Fibroblast of gingiva (primary cell): ENCODE results near the gene DAGLB.
"Not testable (repeated sequence)": the region's sequence is repeated elsewhere in the genome, so short reads cannot be mapped to it uniquely, and the experiment has no call there.

ENCODE experiments used
- DNase-seq: peaks from one replicate; pipeline ENCODE4 v3.0.0-alpha.2; 2011; ENCODE audit warnings: low read depth

The DAGLB gene, protein sequence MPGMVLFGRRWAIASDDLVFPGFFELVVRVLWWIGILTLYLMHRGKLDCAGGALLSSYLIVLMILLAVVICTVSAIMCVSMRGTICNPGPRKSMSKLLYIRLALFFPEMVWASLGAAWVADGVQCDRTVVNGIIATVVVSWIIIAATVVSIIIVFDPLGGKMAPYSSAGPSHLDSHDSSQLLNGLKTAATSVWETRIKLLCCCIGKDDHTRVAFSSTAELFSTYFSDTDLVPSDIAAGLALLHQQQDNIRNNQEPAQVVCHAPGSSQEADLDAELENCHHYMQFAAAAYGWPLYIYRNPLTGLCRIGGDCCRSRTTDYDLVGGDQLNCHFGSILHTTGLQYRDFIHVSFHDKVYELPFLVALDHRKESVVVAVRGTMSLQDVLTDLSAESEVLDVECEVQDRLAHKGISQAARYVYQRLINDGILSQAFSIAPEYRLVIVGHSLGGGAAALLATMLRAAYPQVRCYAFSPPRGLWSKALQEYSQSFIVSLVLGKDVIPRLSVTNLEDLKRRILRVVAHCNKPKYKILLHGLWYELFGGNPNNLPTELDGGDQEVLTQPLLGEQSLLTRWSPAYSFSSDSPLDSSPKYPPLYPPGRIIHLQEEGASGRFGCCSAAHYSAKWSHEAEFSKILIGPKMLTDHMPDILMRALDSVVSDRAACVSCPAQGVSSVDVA

GRCh38 chr7:6447581-6448199 lies at the start of gene DAGLB:
TSS of gene DAGLB (minus strand) at chr7:6447954. CDS start at chr7:6447842, 112 bp downstream.
- DNase-seq, result peak; percentile 85

DNA sequence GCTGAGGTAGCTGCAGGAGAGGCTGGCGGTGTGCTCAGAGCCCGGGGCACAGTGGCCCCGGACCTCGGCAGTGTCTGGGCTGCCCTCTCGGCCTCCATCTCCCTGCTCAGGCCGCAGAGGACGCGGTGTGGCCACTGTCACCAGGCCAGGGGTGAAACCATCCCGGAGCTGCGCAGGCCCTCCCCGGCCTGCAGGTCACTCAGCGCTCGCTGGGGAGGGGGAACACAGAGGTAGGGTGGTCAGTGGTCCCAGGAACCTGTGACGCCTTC lies 49.8 kb upstream of the DAGLB start:
- DNase-seq, result no peak

DNA sequence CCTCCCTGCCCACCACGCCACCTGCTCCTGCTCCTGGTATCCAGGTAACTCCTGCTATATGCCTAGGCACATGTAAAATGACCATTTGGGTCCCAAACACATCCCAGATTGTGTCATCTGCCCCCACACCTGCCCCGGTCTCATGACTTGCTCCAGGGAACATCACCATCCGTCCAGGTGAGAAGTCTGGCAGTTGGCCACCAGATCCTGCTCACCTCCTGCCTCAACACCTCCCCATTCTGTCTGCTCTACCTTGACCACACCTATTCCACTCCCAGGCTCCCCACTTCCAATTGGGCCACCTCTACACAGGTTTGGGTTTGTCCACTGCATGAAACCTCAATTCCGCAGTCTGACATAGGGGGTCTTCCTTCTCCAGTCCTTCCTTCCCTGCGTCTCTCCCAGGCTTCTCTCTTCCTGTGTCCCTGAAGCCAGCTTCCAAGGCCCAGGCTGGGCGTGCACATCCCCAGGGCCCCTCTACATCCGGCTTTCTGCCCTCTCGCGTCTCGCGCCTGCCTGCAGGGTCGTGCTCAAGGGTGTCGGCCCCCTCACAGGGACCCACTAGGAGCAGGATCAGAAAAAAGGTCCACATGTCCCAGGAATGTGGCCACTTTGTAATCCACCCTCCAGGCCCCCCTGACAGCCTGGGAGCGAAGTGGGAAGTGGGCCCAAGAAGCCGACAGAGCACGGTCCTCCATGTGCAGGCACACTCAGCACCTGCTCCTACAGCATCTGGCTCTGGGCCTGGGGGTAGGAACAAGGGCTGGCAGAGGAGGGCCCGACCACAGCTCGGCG lies 49.3 kb upstream of the DAGLB start:
- no peak for DNase-seq

DNA sequence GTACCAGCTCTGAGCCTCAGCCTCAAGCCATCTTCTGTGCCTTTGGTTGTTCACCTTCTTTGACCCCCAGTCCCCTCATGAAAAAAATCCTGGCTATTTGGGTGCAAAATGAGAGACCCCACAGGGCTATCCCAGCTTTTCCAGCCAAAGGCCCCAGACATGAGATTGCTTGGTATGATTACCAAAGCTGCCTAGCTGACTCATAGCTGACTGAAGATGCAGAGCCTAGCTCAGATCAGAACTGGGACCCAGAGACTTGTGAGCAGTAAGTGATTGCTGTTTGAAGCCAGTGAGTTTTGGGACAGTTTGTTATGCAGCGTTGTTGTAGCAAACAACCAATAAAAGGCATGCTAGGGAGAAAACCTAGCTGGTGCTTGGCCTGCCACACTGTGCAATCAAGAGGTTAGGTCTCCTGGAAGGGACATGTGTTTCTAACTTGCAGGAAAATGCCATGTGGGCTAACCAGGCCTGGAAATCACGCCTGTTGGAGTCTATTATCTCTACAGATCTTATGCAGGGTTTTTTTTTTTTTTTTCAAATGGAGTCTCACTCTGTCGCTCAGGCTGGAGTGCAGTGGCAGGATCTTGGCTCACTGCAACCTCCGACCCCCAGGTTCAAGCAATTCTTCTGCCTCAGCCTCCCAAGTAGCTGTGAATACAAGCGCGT lies 48.0 kb upstream of the DAGLB start:
- DNase-seq, result no peak

GRCh38 chr7:6494365-6494764 lies 46.6 kb upstream of the DAGLB start:
- DNase-seq, result no peak

- no peak for DNase-seq
These were observed 43.4 kb upstream of the DAGLB start for GRCh38 chr7:6491194-6491593.

GRCh38 chr7:6489612-6490011 lies 41.9 kb upstream of the DAGLB start:
- DNase-seq, result no peak

GRCh38 chr7:6487184-6487545 lies 39.4 kb upstream of the DAGLB start:
- DNase-seq, result no peak

- no peak for DNase-seq
These were observed 38.9 kb upstream of the DAGLB start for GRCh38 chr7:6486438-6487183.

GRCh38 chr7:6482743-6483119 lies 35.0 kb upstream of the DAGLB start:
- no peak for DNase-seq

GRCh38 chr7:6482307-6482706 lies 34.6 kb upstream of the DAGLB start:
- DNase-seq, result no peak

GRCh38 chr7:6481445-6481844 lies 33.7 kb upstream of the DAGLB start:
- no peak for DNase-seq

DNA sequence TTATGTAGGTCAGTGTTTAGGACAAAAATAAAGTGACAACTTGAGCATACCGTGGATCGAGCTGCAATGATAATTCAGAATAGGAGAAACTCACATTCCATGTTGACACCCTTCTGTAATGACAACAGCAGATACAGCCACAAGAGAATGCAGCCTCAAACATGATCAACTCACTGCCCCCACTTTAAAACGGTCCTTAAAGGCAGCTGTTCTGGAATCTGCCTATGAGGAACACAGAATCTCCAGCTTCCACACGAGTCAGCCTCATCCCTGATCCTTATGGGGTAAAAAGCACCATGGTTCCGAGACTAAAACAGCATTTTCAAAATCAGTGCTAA lies 32.5 kb upstream of the DAGLB start:
- DNase-seq, result no peak

DNA sequence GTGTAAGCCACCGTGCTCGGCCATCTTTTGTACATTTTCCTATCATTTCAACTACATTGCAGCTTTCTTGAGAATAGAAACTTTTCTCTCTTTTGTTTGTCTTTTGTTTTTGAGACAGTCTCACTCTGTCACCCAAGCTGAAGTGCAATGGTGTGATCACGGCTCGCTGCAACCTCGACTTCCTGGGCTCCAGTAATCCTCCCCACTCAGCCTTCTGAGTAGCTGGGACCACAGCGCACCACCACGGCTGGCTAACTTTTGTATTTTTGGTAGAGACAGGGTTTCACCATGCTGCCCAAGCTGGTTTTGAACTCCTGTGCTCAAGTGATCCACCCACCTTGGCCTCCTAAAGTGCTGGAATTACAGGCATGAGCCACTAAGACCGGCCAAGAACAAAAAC lies 31.3 kb upstream of the DAGLB start:
- DNase-seq, result no peak

- no peak for DNase-seq
These were observed 30.4 kb upstream of the DAGLB start for GRCh38 chr7:6478186-6478585.

GRCh38 chr7:6477318-6477660 lies 29.5 kb upstream of the DAGLB start:
- DNase-seq, result no peak

- DNase-seq, result peak; percentile 13
These were observed 29.0 kb upstream of the DAGLB start for GRCh38 chr7:6476596-6477317.

GRCh38 chr7:6475433-6476186 lies 27.9 kb upstream of the DAGLB start:
- DNase-seq, result no peak

- no peak for DNase-seq
These were observed 18.1 kb upstream of the DAGLB start for GRCh38 chr7:6465862-6466261.

DNA sequence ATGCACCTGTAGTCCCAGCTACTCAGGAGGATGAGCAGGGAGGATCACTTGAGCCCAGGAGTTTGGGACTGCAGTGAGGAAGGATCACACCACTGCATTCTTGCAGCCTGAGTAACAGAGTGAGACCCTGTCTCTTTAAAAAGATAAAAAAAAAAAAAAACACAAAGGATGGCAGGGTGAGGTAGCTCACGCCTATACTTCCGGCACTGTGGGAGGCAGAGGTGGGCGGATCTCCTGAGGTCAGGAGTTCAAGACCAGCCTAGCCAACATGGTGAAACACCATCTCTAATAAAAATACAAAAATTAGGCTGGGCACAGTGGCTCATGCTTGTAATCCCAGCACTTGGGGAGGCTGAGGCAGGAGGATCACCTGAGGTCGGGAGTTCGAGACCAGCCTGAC lies 15.9 kb upstream of the DAGLB start:
- not testable (repeated sequence) for DNase-seq
